Mesenchymal stem cell (in vitro differentiated cells and primary cell): ENCODE results near the gene H1-8.

Experiments used
- DNase-seq: peaks from one replicate; pipeline ENCODE4 v3.0.0-alpha.2; 2013
- H2AFZ ChIP-seq: one replicate; pipeline ENCODE4 v1.6.1; 2013; ENCODE audit warnings: low read depth, mild to moderate bottlenecking, control low read depth, inconsistent platforms, low read length, moderate library complexity
- H2AK5ac ChIP-seq: 2 replicates; pipeline ENCODE4 v1.6.1; 2013; ENCODE audit warnings: low read length, moderate library complexity, mild to moderate bottlenecking, inconsistent platforms; ENCODE audit not compliant: severe bottlenecking
- H2BK120ac ChIP-seq: one replicate; pipeline ENCODE4 v1.6.1; 2013; ENCODE audit warnings: low read depth, mild to moderate bottlenecking, inconsistent platforms, low read length, moderate library complexity
- H2BK12ac ChIP-seq, 2 experiments: one replicate each; pipeline ENCODE4 v1.6.1; 2013; ENCODE audit warnings: inconsistent platforms in 2 of 2, low read length in 2 of 2, mild to moderate bottlenecking in 2 of 2, moderate library complexity in 2 of 2, control low read depth in 1 of 2
- H2BK15ac ChIP-seq: one replicate; pipeline ENCODE4 v1.6.1; 2013; ENCODE audit warnings: mild to moderate bottlenecking, low read depth, inconsistent platforms; ENCODE audit not compliant: poor library complexity, severe bottlenecking
- H2BK5ac ChIP-seq: 2 replicates; pipeline ENCODE4 v1.6.1; 2013; ENCODE audit warnings: low read depth, mild to moderate bottlenecking, low read length, control low read depth, inconsistent platforms; ENCODE audit not compliant: poor library complexity, severe bottlenecking
- H3K14ac ChIP-seq, 2 experiments: one replicate each; pipeline ENCODE4 v1.6.1; 2013; ENCODE audit warnings: inconsistent platforms in 2 of 2, low read length in 2 of 2, control low read depth in 1 of 2, mild to moderate bottlenecking in 1 of 2, moderate library complexity in 1 of 2
- H3K18ac ChIP-seq, 2 experiments: one replicate each; pipeline ENCODE4 v1.6.1; 2013; ENCODE audit warnings: inconsistent platforms in 2 of 2, low read length in 2 of 2, control low read depth in 1 of 2, low read depth in 1 of 2, mild to moderate bottlenecking in 1 of 2
- H3K23ac ChIP-seq, 2 experiments: one replicate each; pipeline ENCODE4 v1.6.1; 2013; ENCODE audit warnings: inconsistent platforms in 2 of 2, low read length in 2 of 2, mild to moderate bottlenecking in 2 of 2, moderate library complexity in 2 of 2, control low read depth in 1 of 2
- H3K27ac ChIP-seq: 2 replicates; pipeline ENCODE4 v1.5.1; 2013; ENCODE audit warnings: mild to moderate bottlenecking, moderate library complexity, low read length, control low read depth, inconsistent platforms; ENCODE audit not compliant: poor library complexity, severe bottlenecking
- H3K27me3 ChIP-seq, 2 experiments: 2 replicates each; pipeline versions ENCODE4 v1.6.1 to v1.7.0; 2013; ENCODE audit warnings: low read length in 2 of 2, mild to moderate bottlenecking in 2 of 2, moderate library complexity in 2 of 2, control low read depth in 1 of 2, inconsistent platforms in 1 of 2; ENCODE audit not compliant: control insufficient read depth in 1 of 2, insufficient read depth in 1 of 2
- H3K36me3 ChIP-seq, 2 experiments: 2 replicates each; pipeline versions ENCODE4 v1.6.1 to v1.7.0; 2013; ENCODE audit warnings: low read length in 2 of 2, control low read depth in 1 of 2, inconsistent platforms in 1 of 2, low read depth in 1 of 2, mild to moderate bottlenecking in 1 of 2; ENCODE audit not compliant: insufficient read depth in 2 of 2, control insufficient read depth in 1 of 2
- H3K4ac ChIP-seq, 2 experiments: one replicate each; pipeline ENCODE4 v1.6.1; 2013; ENCODE audit warnings: inconsistent platforms in 2 of 2, low read length in 2 of 2, mild to moderate bottlenecking in 2 of 2, moderate library complexity in 2 of 2, control low read depth in 1 of 2, low read depth in 1 of 2
- H3K4me1 ChIP-seq: 2 replicates; pipeline ENCODE4 v1.6.1; 2013; ENCODE audit warnings: low read depth, low read length, control low read depth; ENCODE audit not compliant: control insufficient read depth, insufficient read depth
- H3K4me2 ChIP-seq: 2 replicates; pipeline ENCODE4 v1.6.1; 2013; ENCODE audit warnings: low read length, mild to moderate bottlenecking, inconsistent platforms; ENCODE audit not compliant: poor library complexity, severe bottlenecking
- H3K4me3 ChIP-seq, 2 experiments: 2 replicates each; pipeline versions ENCODE4 v1.5.1 to v1.7.0; 2013; ENCODE audit warnings: low read length in 2 of 2, mild to moderate bottlenecking in 2 of 2, control low read depth in 1 of 2, low read depth in 1 of 2; ENCODE audit not compliant: insufficient read depth in 1 of 2
- H3K79me1 ChIP-seq: replicated peaks from 2 replicates; pipeline ENCODE4 v1.6.1; 2013; ENCODE audit warnings: mild to moderate bottlenecking, control low read depth, low read length, inconsistent platforms; ENCODE audit not compliant: poor library complexity, severe bottlenecking
- H3K9ac ChIP-seq: 2 replicates; pipeline ENCODE4 v1.7.0; 2013; ENCODE audit warnings: mild to moderate bottlenecking, low read length, moderate library complexity
- H3K9me3 ChIP-seq: 2 replicates; pipeline ENCODE4 v1.7.0; 2013; ENCODE audit warnings: mild to moderate bottlenecking, low read length; ENCODE audit not compliant: control insufficient read depth
- H4K8ac ChIP-seq: one replicate; pipeline ENCODE4 v1.6.1; 2013; ENCODE audit warnings: inconsistent platforms, mild to moderate bottlenecking, low read length, moderate library complexity
- H4K91ac ChIP-seq: one replicate; pipeline ENCODE4 v1.6.1; 2013; ENCODE audit warnings: mild to moderate bottlenecking, low read length, inconsistent platforms
- WGBS: methylation state at CpG from one replicate; pipeline ENCODE4 v1.1.7; 2013; ENCODE audit warnings: mixed read lengths; 5-methylcytosine and 5-hydroxymethylcytosine counted together

The H1-8 gene

DNA sequence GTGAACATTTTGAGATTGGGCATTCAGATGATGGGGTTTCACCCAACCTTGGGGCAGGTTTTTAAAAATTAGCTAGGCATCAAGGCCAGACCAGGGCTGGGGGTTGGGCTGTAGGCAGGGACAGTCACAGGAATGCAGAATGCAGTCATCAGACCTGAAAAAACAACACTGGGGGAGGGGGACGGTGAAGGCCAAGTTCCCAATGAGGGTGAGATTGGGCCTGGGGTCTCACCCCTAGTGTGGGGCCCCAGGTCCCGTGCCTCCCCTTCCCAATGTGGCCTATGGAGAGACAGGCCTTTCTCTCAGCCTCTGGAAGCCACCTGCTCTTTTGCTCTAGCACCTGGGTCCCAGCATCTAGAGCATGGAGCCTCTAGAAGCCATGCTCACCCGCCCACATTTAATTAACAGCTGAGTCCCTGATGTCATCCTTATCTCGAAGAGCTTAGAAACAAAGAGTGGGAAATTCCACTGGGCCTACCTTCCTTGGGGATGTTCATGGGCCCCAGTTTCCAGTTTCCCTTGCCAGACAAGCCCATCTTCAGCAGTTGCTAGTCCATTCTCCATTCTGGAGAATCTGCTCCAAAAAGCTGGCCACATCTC lies 8.4 kb upstream of the H1-8 start:
- no peak overlapping the region for H4K91ac ChIP-seq
- no peak overlapping the region for H3K23ac ChIP-seq
- H3K4me3 ChIP-seq: no peak overlapping the region
- H3K14ac ChIP-seq: no peak overlapping the region
- H3K79me1 ChIP-seq: no peaks in the 10 kb centered on the region
- peak overlapping the region; percentile 31 for H3K4me2 ChIP-seq
- H3K9me3 ChIP-seq: no peaks in the 10 kb centered on the region
- peak overlapping the region; percentile 33 for H2AK5ac ChIP-seq
- H4K8ac ChIP-seq: no peak overlapping the region
- H2AFZ ChIP-seq: no peak overlapping the region
- no peaks in the 10 kb centered on the region for H3K27me3 ChIP-seq
- peaks cover 26% of the 10 kb centered on the region for H3K4me1 ChIP-seq
- no peak for DNase-seq
- H2BK15ac ChIP-seq: no peak overlapping the region
- no peak overlapping the region for H2BK5ac ChIP-seq
- H2BK12ac ChIP-seq: no peak overlapping the region
- no peak overlapping the region for H3K9ac ChIP-seq
- no peaks in the 10 kb centered on the region for H3K36me3 ChIP-seq
- H3K18ac ChIP-seq: no peak overlapping the region
- H3K27ac ChIP-seq: no peak overlapping the region
- H2BK120ac ChIP-seq: no peak overlapping the region
- 83% methylated on average over 4 of the region's 4 CpGs for WGBS
- no peak overlapping the region for H3K4ac ChIP-seq

DNA sequence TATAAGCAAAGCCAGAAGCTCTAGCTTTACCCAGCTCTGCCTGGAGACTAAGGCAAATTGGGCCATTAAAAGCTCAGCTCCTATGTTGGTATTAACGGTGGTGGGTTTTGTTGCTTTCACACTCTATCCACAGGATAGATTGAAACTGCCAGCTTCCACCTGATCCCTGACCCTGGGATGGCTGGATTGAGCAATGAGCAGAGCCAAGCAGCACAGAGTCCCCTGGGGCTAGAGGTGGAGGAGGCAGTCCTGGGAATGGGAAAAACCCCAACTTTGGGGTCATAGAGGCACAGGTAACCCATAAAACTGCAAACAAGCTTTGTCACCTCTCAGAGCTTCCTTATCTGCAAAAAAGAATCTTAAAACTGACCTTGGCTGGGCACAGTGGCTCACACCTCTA lies 7.9 kb upstream of the H1-8 start:
- Histone ChIP-seq H2BK12ac (no peak overlapping the region), H3K14ac (no peak overlapping the region), H2AFZ (no peak overlapping the region)

DNA sequence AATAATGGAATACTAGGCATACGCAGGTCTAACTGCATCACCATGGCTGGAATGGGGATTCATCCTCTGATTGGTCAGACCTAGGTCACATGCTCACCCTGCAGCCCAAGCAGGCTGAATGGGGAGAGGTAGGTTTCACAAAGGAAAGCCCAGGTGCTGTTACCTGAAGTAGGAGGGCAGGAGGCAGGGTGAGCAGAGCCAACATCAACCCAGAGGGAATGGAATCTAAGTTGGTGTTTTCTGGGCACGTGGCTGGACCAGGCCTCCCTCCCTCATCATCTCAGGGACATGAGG lies 6.7 kb upstream of the H1-8 start:
- H3K4me2 ChIP-seq: no peak overlapping the region
- H3K4me1 ChIP-seq: peaks cover 16% of the 10 kb centered on the region
- no peak overlapping the region for H3K4me3 ChIP-seq
- no peak overlapping the region for H2BK15ac ChIP-seq
- no peaks in the 10 kb centered on the region for H3K9me3 ChIP-seq
- DNase-seq: no peak
- no peak overlapping the region for H2AFZ ChIP-seq
- H2BK12ac ChIP-seq: no peak overlapping the region
- no peak overlapping the region for H3K23ac ChIP-seq
- no peak overlapping the region for H3K27ac ChIP-seq
- H3K9ac ChIP-seq: no peak overlapping the region
- no peak overlapping the region for H4K8ac ChIP-seq
- no peak overlapping the region for H2BK5ac ChIP-seq
- no peak overlapping the region for H2BK120ac ChIP-seq
- 92% methylated on average over 1 of the region's 2 CpGs for WGBS
- H3K4ac ChIP-seq: no peak overlapping the region
- H2AK5ac ChIP-seq: no peak overlapping the region
- no peaks in the 10 kb centered on the region for H3K79me1 ChIP-seq
- no peak overlapping the region for H3K18ac ChIP-seq
- H3K14ac ChIP-seq: no peak overlapping the region
- H3K36me3 ChIP-seq: no peaks in the 10 kb centered on the region
- H3K27me3 ChIP-seq: no peaks in the 10 kb centered on the region
- H4K91ac ChIP-seq: no peak overlapping the region

More for the DNA sequence above, 7.9 kb upstream of the H1-8 start:
- no peak overlapping the region for H4K8ac ChIP-seq
- DNase-seq: no peak
- no peak overlapping the region for H3K4me2 ChIP-seq
- H3K27ac ChIP-seq: no peak overlapping the region
- no peak overlapping the region for H3K18ac ChIP-seq
- H3K79me1 ChIP-seq: no peaks in the 10 kb centered on the region
- H3K4me3 ChIP-seq: no peak overlapping the region
- no peak overlapping the region for H3K4ac ChIP-seq
- no peaks in the 10 kb centered on the region for H3K27me3 ChIP-seq
- no peak overlapping the region for H2BK120ac ChIP-seq
- H4K91ac ChIP-seq: no peak overlapping the region
- no peak overlapping the region for H3K23ac ChIP-seq
- H3K9ac ChIP-seq: no peak overlapping the region
- no peak overlapping the region for H2AK5ac ChIP-seq
- no peaks in the 10 kb centered on the region for H3K36me3 ChIP-seq
- 100% methylated on average over 1 of the region's 1 CpG for WGBS
- peaks cover 25% of the 10 kb centered on the region for H3K4me1 ChIP-seq
- no peak overlapping the region for H2BK15ac ChIP-seq
- H2BK5ac ChIP-seq: no peak overlapping the region
- H3K9me3 ChIP-seq: no peaks in the 10 kb centered on the region

DNA sequence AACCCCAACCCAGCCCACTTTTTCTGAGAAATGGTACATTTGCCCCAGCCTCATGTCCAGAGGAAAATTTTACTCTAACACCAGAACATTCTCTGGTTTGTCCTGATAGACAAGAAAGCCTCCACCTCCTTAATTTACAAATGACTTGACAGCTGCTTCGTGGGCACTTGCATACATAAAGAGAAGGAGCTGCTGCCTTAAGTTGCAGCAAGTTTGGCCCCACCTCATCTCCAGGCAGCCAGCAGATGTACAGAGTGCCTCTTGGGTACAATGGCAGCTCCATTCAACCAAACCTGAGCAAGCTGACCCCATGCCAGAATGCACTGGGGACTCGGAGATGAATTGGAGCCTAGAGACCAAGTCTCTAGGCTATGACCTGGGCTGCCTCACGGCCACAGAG lies 6.2 kb upstream of the H1-8 start:
- Histone ChIP-seq H2BK12ac (no peak overlapping the region), H3K9me3 (no peaks in the 10 kb centered on the region), H2BK5ac (no peak overlapping the region), H3K4me1 (peaks cover 16% of the 10 kb centered on the region), H4K8ac (no peak overlapping the region), H3K9ac (no peak overlapping the region), H2AFZ (no peak overlapping the region), H2BK120ac (no peak overlapping the region), H3K36me3 (no peaks in the 10 kb centered on the region), H3K79me1 (no peaks in the 10 kb centered on the region), H3K4me2 (no peak overlapping the region), H3K23ac (no peak overlapping the region), H3K14ac (no peak overlapping the region), H4K91ac (no peak overlapping the region), H3K27me3 (no peaks in the 10 kb centered on the region), H2AK5ac (no peak overlapping the region), H3K18ac (no peak overlapping the region), H3K4me3 (no peak overlapping the region), H3K4ac (no peak overlapping the region), H3K27ac (no peak overlapping the region), H2BK15ac (no peak overlapping the region)
- no peak for DNase-seq
- whole genome bisulfite sequencing: 84% methylated on average over 3 of the region's 3 CpGs
